ENCODE data around the gene JADE1.

GRCh38 chr4:128916832-128917231, 107.3 kb downstream of the JADE1 start:
- no peak for TF ChIP-seq CTCF (IDR thresholded peaks at IDR 0.05)
- no peak for TF ChIP-seq POLR2A (IDR thresholded peaks at IDR 0.05)

All from testis (tissue), 2 donors.